CD4-positive, alpha-beta T cell treated with Interleukin-21 for 1 hour (primary cell): ENCODE measurements around the gene LAMC3.
"Not testable (repeated sequence)": the region's sequence is repeated elsewhere in the genome, so short reads cannot be mapped to it uniquely, and the experiment has no call there.

ENCODE experiments used
- DNase-seq: peaks from one replicate; pipeline ENCODE4 v3.0.0-alpha.2; 2020

LAMC3 gene

GRCh38 chr9:131031005-131031641 lies 22.1 kb downstream of the LAMC3 start:
- no peak for DNase-seq

DNA sequence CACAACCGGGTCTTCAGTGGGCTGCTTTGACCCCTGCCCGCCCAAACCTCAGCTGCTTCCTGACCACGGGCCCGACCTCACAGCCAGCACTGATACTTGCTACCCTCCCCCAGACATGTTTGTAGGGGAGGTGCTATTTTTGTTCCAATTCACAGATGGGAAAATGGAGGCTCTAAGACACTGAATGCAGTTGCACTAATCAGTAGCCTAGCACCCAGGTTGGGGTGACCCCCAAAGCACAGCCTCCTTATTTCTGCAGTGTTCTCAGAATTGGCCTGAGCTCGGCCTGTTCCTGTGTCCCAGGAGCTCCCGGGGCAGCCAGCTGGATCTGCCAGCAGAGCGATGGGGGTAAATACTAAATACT lies 22.6 kb downstream of the LAMC3 start:
- DNase-seq: no peak

DNA sequence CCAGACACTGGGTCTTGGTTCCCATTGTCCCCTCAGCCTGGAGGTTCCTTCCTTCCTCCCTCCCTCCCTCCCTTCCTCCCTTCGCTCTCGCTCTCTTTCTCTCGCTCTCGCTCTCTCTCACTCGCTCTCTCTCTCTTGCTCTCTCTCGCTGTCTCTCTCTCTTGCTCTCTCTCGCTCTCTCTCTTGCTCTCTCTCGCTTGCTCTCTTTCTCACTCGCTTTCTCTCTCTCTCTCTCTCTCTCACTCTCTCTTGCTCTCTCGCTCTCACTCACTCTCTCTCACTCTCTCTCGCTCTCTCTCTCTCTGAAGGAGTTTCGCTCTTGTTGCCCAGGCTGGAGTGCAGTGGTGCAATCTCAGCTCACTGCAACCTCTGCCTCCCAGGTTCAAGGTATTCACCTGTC lies 23.4 kb downstream of the LAMC3 start:
- no peak for DNase-seq

GRCh38 chr9:131033269-131034224 lies 24.6 kb downstream of the LAMC3 start:
- no peak for DNase-seq

GRCh38 chr9:131034268-131034667 lies 25.3 kb downstream of the LAMC3 start:
- no peak for DNase-seq

DNA sequence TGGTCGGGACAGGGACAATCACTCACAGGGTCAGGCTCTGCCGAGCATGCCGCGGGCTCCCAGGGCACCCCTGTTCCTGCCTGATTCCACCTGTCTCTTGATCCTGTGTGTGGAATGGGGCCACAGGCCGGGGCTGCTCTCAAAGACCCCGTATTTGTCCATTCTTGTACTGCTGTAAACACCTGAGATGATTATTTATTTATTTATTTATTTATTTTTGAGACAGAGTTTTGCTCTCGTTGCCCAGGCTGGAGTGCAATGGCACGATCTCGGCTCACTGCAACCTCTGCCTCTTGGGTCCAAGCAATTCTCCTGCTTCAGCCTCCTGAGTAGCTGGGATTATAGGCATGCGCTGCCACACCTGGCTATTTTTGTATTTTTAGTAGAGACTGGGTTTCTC lies 25.8 kb downstream of the LAMC3 start:
- not testable (repeated sequence) for DNase-seq

DNA sequence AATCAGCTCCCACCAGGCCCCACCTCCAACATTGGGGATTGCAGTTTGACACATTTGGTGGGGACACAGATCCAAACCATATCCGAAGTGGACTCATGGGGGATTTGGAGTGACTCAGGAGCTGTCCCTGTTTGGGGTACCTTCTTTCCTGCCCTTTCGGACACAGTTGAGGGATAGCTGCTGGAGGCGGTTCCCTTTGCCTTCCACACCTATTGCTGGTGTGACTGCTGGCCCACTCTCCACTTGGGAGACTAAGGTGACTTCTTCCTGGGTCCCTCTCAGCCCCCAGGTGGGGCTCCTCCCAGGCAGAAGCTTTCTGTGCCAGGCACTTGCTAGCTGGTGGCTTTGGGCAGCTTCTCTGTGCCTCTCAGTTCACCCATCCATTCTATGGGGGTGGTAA lies 26.6 kb downstream of the LAMC3 start:
- no peak for DNase-seq

DNA sequence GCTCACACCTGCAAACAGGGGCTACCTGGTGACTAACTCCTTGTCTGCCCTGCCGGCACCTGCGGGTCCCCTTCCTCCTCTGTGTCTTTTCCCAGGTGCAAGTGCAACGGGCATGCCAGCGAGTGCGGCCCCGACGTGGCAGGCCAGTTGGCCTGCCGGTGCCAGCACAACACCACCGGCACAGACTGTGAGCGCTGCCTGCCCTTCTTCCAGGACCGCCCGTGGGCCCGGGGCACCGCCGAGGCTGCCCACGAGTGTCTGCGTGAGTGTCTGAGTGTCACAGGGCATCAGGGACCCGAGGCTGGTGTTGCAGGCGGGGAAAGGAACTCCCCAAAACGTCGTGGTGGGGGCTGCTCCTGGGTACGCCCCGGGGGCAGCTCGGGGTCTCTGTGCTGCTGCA lies 27.1 kb downstream of the LAMC3 start:
- DNase-seq: no peak

- no peak for DNase-seq
Observed at GRCh38 chr9:131036529-131037334, 27.8 kb downstream of the LAMC3 start.

GRCh38 chr9:131037335-131038255 lies 28.6 kb downstream of the LAMC3 start:
- no peak for DNase-seq

GRCh38 chr9:131038256-131039128 lies 29.5 kb downstream of the LAMC3 start:
- no peak for DNase-seq

GRCh38 chr9:131039129-131039954 lies 30.4 kb downstream of the LAMC3 start:
- DNase-seq: no peak

GRCh38 chr9:131042666-131043065 lies 33.7 kb downstream of the LAMC3 start:
- no peak for DNase-seq

- no peak for DNase-seq
Observed at GRCh38 chr9:131043087-131043486, 34.1 kb downstream of the LAMC3 start.

- no peak for DNase-seq
Observed at GRCh38 chr9:131043646-131044045, 34.7 kb downstream of the LAMC3 start.

GRCh38 chr9:131045300-131046092 lies 36.5 kb downstream of the LAMC3 start:
- no peak for DNase-seq

DNA sequence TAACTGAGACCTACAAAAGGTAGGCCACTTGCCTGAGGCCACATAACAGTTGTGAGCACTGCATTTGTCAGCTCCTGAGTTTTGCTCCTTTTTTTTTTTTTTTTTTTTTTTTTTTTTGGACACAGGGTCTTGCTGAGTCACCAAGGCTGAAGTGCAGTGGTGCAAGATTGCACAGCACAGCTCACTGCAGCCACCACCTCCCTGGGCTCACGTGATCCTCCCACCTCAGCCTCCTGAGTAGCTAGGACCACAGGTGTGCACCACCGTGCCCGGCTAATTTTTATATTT lies 37.1 kb downstream of the LAMC3 start:
- DNase-seq: no peak

DNA sequence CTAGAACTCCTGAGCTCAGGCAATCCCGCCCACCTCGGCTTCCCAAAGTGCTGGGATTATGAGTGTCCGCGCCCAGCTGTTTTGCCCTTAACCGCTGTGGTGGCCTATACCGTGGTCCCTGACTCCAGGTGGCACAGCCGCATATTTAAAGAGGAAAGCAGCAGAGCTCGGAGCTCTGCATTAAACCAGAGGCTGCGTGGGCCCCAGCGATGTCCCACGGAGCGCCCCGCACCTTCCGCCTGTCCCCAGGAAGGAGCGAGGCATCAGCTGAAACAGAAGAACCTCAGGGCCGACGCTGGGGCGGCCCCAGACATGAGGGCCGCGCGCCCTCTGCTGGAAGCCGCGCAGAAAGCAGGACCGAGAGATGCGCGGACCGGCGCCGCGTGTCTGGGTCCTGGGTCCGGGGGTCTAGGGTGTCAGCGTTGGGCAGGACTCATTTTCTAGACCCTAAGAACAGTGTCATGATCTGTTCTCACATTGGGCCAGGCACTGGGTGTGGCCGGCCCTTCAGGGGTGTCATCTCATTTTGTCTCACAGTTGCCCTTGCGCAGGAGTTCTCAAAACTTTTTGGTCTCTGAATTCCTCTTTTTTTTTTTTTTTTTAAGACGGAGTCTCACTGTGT lies 37.7 kb downstream of the LAMC3 start:
- DNase-seq: peak; percentile 68

GRCh38 chr9:131048332-131048731 lies 39.4 kb downstream of the LAMC3 start:
- DNase-seq: no peak
